ENCODE results near the gene ZNF280B. TPM values are rescaled to one million over a fixed set of nuclear protein-coding genes. Genes with fewer than 3 reads are reported as not detected.

The ZNF280B gene
- total and polyA plus RNA-seq, 2 of the 13 experiments (the other 11 are each of a cell fraction or from before 2014, with no cell fraction given), result 3.7 to 3.9 TPM

GRCh38 chr22:22487869-22488597 lies 20.5 kb downstream of the ZNF280B start:
- POLR2A ChIA-PET, result no interaction called here

More at GRCh38 chr22:22487869-22488597, 20.5 kb downstream of the ZNF280B start:
- CTCF ChIA-PET (ENCODE audit: low intra/inter-chr PET ratio, low total read pairs), result no interaction called here
- H3K4me2 ChIP-seq (ENCODE audit: low read depth, low read length), result no peak overlapping the region
- H3K4me1 ChIP-seq (ENCODE audit: insufficient read depth, low read length), result no peaks in the 10 kb centered on the region
- in situ Hi-C loops (cut with HindIII; ENCODE audit: extremely low pct_ligation_motif_present, low pct_unique_long_range_greater_than_20kb) (no loop called here), intact Hi-C loops (cut with micrococcal nuclease; ENCODE audit: unreplicated experiment) (no loop called here)
- no peaks in the 10 kb centered on the region for H3K27me3 ChIP-seq (ENCODE audit: control insufficient read depth in 1 of 2, insufficient read depth in 2 of 2, low read length in 2 of 2)
- H4K20me1 ChIP-seq (ENCODE audit: insufficient read depth, low read length), result no peaks in the 10 kb centered on the region
- BruUV-seq (replicated peaks), result TSS peak; percentile 39
- no peaks in the 10 kb centered on the region for H3K79me2 ChIP-seq (ENCODE audit: insufficient read depth, low read length)
- H3K9me3 ChIP-seq (ENCODE audit: low read length), result no peaks in the 10 kb centered on the region
- no peak for ATAC-seq
- no peak overlapping the region for H3K4me3 ChIP-seq (replicated peaks in 1 of 3; ENCODE audit: insufficient read depth in 1 of 3, low read depth in 2 of 3, low read length in 3 of 3)
- no peak overlapping the region for H3K9ac ChIP-seq (ENCODE audit: insufficient read depth, low read depth, low read length)
- WGBS (ENCODE audit: low lambda C conversion rate), result 88% methylated on average over 12 of the region's 12 CpGs
- TF ChIP-seq STAT5B (CRISPR knock-in tag; IDR thresholded peaks at IDR 0.05) (no peak), HDAC1 (CRISPR knock-in tag; IDR thresholded peaks at IDR 0.05) (no peak), IRX3 (CRISPR knock-in tag; IDR thresholded peaks at IDR 0.05; ENCODE audit: borderline replicate concordance, low read depth) (no peak), JUN (CRISPR knock-in tag; IDR thresholded peaks at IDR 0.05) (no peak), DDIT3 (CRISPR knock-in tag; IDR thresholded peaks at IDR 0.05) (no peak), ZHX1 (CRISPR knock-in tag; IDR thresholded peaks at IDR 0.05; ENCODE audit: low read depth) (no peak), CBX5 (CRISPR knock-in tag; IDR thresholded peaks at IDR 0.05; ENCODE audit: borderline replicate concordance) (no peak), ZFP41 (CRISPR knock-in tag; IDR thresholded peaks at IDR 0.05; ENCODE audit: borderline replicate concordance) (no peak), BCL3 (CRISPR knock-in tag; IDR thresholded peaks at IDR 0.05) (no peak)
- no peak for FAIRE-seq
- H3K27ac ChIP-seq (ENCODE audit: extremely low read length, insufficient read depth, low read length), result no peak overlapping the region
- DNase-seq (ENCODE audit: low spot score), result no peak
- no peak overlapping the region for H2AFZ ChIP-seq (ENCODE audit: low read length)
- peaks cover 5 to 54% of the 10 kb centered on the region in 2 experiments; a peak in 4 of 5 replicates for H3K36me3 ChIP-seq (replicated peaks in 1 of 2; ENCODE audit: control insufficient read depth in 1 of 2, insufficient read depth in 2 of 2, low read length in 2 of 2)

Data from HepG2 (cell line).